Measurements from ENCODE around the gene LYZL1. TPM values are rescaled to one million over a fixed set of nuclear protein-coding genes. Genes with fewer than 3 reads are reported as not detected.

The LYZL1 gene
- total and polyA plus RNA-seq, 2 of the 8 experiments (the other 6 are each of a cell fraction or from before 2014, with no cell fraction given) = not detected

DNA sequence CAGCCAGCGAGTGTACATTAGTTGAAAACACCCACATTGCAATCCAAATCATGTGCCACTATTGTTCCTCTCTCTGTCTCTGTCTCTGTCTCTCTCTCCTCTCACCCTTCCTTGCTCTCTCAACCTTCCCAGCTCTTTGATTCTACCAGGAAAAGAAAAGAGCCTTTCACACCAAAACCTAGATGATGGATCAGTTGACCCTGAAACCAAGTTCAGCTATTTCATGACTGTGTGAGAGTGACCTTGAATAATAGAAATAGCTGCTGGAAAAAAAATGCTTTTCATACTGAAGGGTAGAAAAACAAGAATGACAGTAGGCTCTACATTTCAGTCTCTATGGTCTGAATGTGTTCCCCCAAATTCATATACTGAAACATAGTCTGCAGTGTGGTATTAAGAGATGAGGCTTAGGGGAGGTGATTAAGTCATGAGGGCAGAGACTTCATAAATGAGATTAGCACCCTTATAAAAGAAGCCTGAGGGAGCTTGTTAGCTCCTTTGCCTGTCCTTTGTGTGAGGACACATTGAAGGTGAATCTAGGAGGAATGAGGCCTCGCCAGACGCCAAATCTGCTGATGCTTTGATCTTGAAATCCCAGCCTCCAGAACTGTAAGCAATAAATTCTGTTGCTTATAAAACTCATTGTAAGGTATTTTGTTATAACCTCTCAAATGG, 65.2 kb downstream of the LYZL1 start (continued):
- TF ChIP-seq EGR1 (IDR thresholded peaks at IDR 0.05; ENCODE audit: borderline replicate concordance, low read depth, low read length) (no peak), BCL11A (IDR thresholded peaks at IDR 0.05; ENCODE audit: low read depth in 2 of 2, low read length in 2 of 2) (no peak), EZH2 (IDR thresholded peaks at IDR 0.05; ENCODE audit: low read depth, low read length, severe bottlenecking) (no peak), ASH2L (IDR thresholded peaks at IDR 0.05; ENCODE audit: low read length) (no peak), NRF1 (IDR thresholded peaks at IDR 0.05; ENCODE audit: low read depth, low read length) (no peak)

All from H1 (cell line).